GM21447 (cell line): ENCODE measurements around the gene LCA5L.
"Not testable (repeated sequence)": the region's sequence is repeated elsewhere in the genome, so short reads cannot be mapped to it uniquely, and the experiment has no call there.

Experiments
- ATAC-seq: cut with Tn5 transposase; IDR thresholded peaks from one replicate; pipeline ENCODE4 v1.9.1; 2021; ENCODE audit not compliant: unreplicated experiment

Gene LCA5L

GRCh38 chr21:39452207-39452969, 6.8 kb upstream of the LCA5L start:
- ATAC-seq: no peak

GRCh38 chr21:39451332-39452206, 6.0 kb upstream of the LCA5L start, which contains the start of gene SH3BGR:
Gene SH3BGR, plus strand, starts transcription at chr21:39451970. Its CDS starts 127 bp downstream, at chr21:39452097.
- ATAC-seq: no peak

GRCh38 chr21:39447264-39447663, 1.7 kb upstream of the LCA5L start:
- ATAC-seq: no peak

- ATAC-seq: no peak
Measured at GRCh38 chr21:39444421-39445180, 977 bp downstream of the LCA5L start.

- no peak for ATAC-seq
Measured at GRCh38 chr21:39441502-39442475, 3.8 kb downstream of the LCA5L start.

- ATAC-seq: no peak
Measured at GRCh38 chr21:39439232-39439631, 6.3 kb downstream of the LCA5L start.

- no peak for ATAC-seq
Measured at GRCh38 chr21:39434950-39435349, 10.6 kb downstream of the LCA5L start.

- ATAC-seq: no peak
Measured at GRCh38 chr21:39430954-39431353, 14.6 kb downstream of the LCA5L start.

- ATAC-seq: no peak
Measured at GRCh38 chr21:39430457-39430856, 15.1 kb downstream of the LCA5L start.

- ATAC-seq: no peak
Measured at GRCh38 chr21:39430016-39430415, 15.6 kb downstream of the LCA5L start.

- no peak for ATAC-seq
Measured at GRCh38 chr21:39429445-39429844, 16.1 kb downstream of the LCA5L start.

GRCh38 chr21:39422527-39423241, 22.9 kb downstream of the LCA5L start:
- ATAC-seq: no peak

- not testable (repeated sequence) for ATAC-seq
Measured at GRCh38 chr21:39419204-39419603, 26.4 kb downstream of the LCA5L start.

GRCh38 chr21:39406065-39406464, 39.5 kb downstream of the LCA5L start:
- ATAC-seq: no peak

GRCh38 chr21:39400173-39400572, 45.4 kb downstream of the LCA5L start:
- ATAC-seq: no peak

GRCh38 chr21:39397646-39398385, 47.8 kb downstream of the LCA5L start:
- ATAC-seq: no peak

GRCh38 chr21:39392981-39393380, 52.6 kb downstream of the LCA5L start:
- no peak for ATAC-seq

GRCh38 chr21:39390212-39390765, 55.3 kb downstream of the LCA5L start:
- no peak for ATAC-seq

GRCh38 chr21:39388811-39389155, 56.8 kb downstream of the LCA5L start:
- peak; percentile 8 for ATAC-seq
